H1 (cell line): ENCODE data around the gene RAB7B. TPM values are rescaled to one million over a fixed set of nuclear protein-coding genes. Genes with fewer than 3 reads are reported as not detected.

Experiments used
- CTCF ChIA-PET: fragments of 300-600 bp; sonication (Branson Sonifier 250); formaldehyde crosslinking; loops from one replicate; lab custom pipeline; 2021; ENCODE audit not compliant: partially characterized antibody; lab: Charles Lee
- POLR2A ChIA-PET: fragments of 300-600 bp; sonication (Branson Sonifier 250); formaldehyde crosslinking; loops from one replicate; lab custom pipeline; 2021; ENCODE audit warnings: inconsistent platforms; ENCODE audit not compliant: partially characterized antibody; lab: Charles Lee
- DNase-seq, 2 experiments: peaks; one replicate each; pipeline versions ENCODE4 v3.0.0 to v3.0.0-alpha.2; 2010 to 2022; ENCODE audit warnings: low spot score in 2 of 2, low read depth in 1 of 2, mixed read lengths in 1 of 2
- FAIRE-seq: peaks from 2 replicates; lab custom pipeline; 2011; peaks lifted over from hg19 to GRCh38; lab: Jason Lieb, UNC
- H2AFZ ChIP-seq: 2 replicates; pipeline ENCODE4 v1.8.1; 2012; ENCODE audit warnings: low read length, inconsistent platforms
- H2AK5ac ChIP-seq: 2 replicates; pipeline ENCODE4 v1.6.1; 2013; ENCODE audit warnings: low read depth, low read length
- H2BK120ac ChIP-seq: replicated peaks from 2 replicates; pipeline ENCODE3; 2013; ENCODE audit warnings: low read depth, low read length, inconsistent platforms
- H2BK12ac ChIP-seq: 2 replicates; pipeline ENCODE4 v1.6.1; 2013; ENCODE audit warnings: low read depth, low read length
- H2BK15ac ChIP-seq: 2 replicates; pipeline ENCODE4 v1.6.1; 2013; ENCODE audit warnings: low read length
- H2BK20ac ChIP-seq: 2 replicates; pipeline ENCODE4 v1.6.1; 2013; ENCODE audit warnings: low read length
- H2BK5ac ChIP-seq: 2 replicates; pipeline ENCODE4 v1.6.1; 2013; ENCODE audit warnings: low read depth, low read length
- H3K14ac ChIP-seq: 2 replicates; pipeline ENCODE4 v1.6.1; 2013; ENCODE audit warnings: inconsistent platforms; ENCODE audit not compliant: insufficient read length
- H3K18ac ChIP-seq: 2 replicates; pipeline ENCODE4 v1.6.1; 2013; ENCODE audit warnings: low read length; ENCODE audit errors: extremely low read depth
- H3K23ac ChIP-seq: 2 replicates; pipeline ENCODE4 v1.6.1; 2013; ENCODE audit warnings: inconsistent platforms; ENCODE audit not compliant: insufficient read length
- H3K23me2 ChIP-seq: 2 replicates; pipeline ENCODE4 v1.6.1; 2013; ENCODE audit warnings: low read depth, low read length
- H3K27ac ChIP-seq: 2 replicates; pipeline ENCODE4 v1.6.1; 2011; ENCODE audit warnings: low read depth, low read length, inconsistent platforms
- H3K27me3 ChIP-seq, 4 experiments: replicated peaks in 1 of 4; 1 replicate in 1 of 4; 2 replicates in 3 of 4; pipeline versions ENCODE4 v1.6.1 to v1.8.1; 2011 to 2013; ENCODE audit warnings: low read length in 3 of 4, mild to moderate bottlenecking in 3 of 4, inconsistent platforms in 2 of 4, mixed read lengths in 2 of 4, moderate library complexity in 1 of 4; ENCODE audit not compliant: control insufficient read depth in 3 of 4, insufficient read depth in 3 of 4; ENCODE audit errors: extremely low read depth in 1 of 4
- H3K36me3 ChIP-seq, 4 experiments: 2 replicates each; pipeline versions ENCODE4 v1.6.1 to v1.8.1; 2011 to 2013; ENCODE audit warnings: mild to moderate bottlenecking in 4 of 4, low read length in 3 of 4, moderate library complexity in 2 of 4, control low read depth in 1 of 4, inconsistent platforms in 1 of 4; ENCODE audit not compliant: insufficient read depth in 4 of 4, control insufficient read depth in 2 of 4
- H3K4ac ChIP-seq: replicated peaks from 2 replicates; pipeline ENCODE3; 2013; ENCODE audit warnings: low read length, low read depth, mixed read lengths, inconsistent platforms; ENCODE audit not compliant: insufficient read length
- H3K4me1 ChIP-seq, 4 experiments: replicated peaks in 1 of 4; 1 replicate in 1 of 4; 2 replicates in 3 of 4; pipeline versions ENCODE4 v1.6.1 to v1.8.1; 2011 to 2013; ENCODE audit warnings: low read length in 3 of 4, inconsistent platforms in 2 of 4, mixed read lengths in 1 of 4; ENCODE audit not compliant: insufficient read depth in 4 of 4, control insufficient read depth in 3 of 4
- H3K4me2 ChIP-seq, 2 experiments: 2 replicates each; pipeline versions ENCODE4 v1.6.1 to v1.8.1; 2011 to 2013; ENCODE audit warnings: low read depth in 2 of 2, low read length in 2 of 2, control low read depth in 1 of 2, inconsistent platforms in 1 of 2, mild to moderate bottlenecking in 1 of 2; ENCODE audit not compliant: insufficient read depth in 1 of 2
- H3K4me3 ChIP-seq, 4 experiments: fragments of 200-600, 300-600 bp in 1 of 4; sonication (generic), shearing (Covaris generic), sonication (Bioruptor Twin) in 1 of 4; 2 replicates each; pipeline versions ENCODE4 v1.5.1 to v1.8.1; 2011 to 2016; ENCODE audit warnings: low read length in 4 of 4, low read depth in 3 of 4, control low read depth in 2 of 4, inconsistent platforms in 2 of 4, mild to moderate bottlenecking in 2 of 4, mixed read lengths in 1 of 4, moderate library complexity in 1 of 4; ENCODE audit not compliant: insufficient read depth in 2 of 4; ENCODE audit errors: extremely low read depth in 1 of 4
- H3K56ac ChIP-seq: replicated peaks from 2 replicates; pipeline ENCODE3; 2013; ENCODE audit warnings: low read depth, mild to moderate bottlenecking, mixed read lengths, low read length, inconsistent platforms; ENCODE audit not compliant: insufficient read length
- H3K79me1 ChIP-seq: 2 replicates; pipeline ENCODE4 v1.6.1; 2013; ENCODE audit warnings: low read depth, low read length, control low read depth
- H3K79me2 ChIP-seq, 2 experiments: 2 replicates each; pipeline versions ENCODE4 v1.6.1 to v1.8.1; 2012 to 2013; ENCODE audit warnings: low read length in 2 of 2, mild to moderate bottlenecking in 2 of 2, inconsistent platforms in 1 of 2; ENCODE audit not compliant: insufficient read depth in 2 of 2, control insufficient read depth in 1 of 2
- H3K9ac ChIP-seq, 4 experiments: replicated peaks in 1 of 4; 1 replicate in 1 of 4; 2 replicates in 3 of 4; pipeline versions ENCODE4 v1.6.1 to v1.8.1; 2011 to 2013; ENCODE audit warnings: low read depth in 3 of 4, low read length in 3 of 4, control low read depth in 2 of 4, mild to moderate bottlenecking in 2 of 4, moderate library complexity in 2 of 4, inconsistent platforms in 1 of 4; ENCODE audit errors: extremely low read depth in 1 of 4
- H3K9me3 ChIP-seq, 2 experiments: 2 replicates each; pipeline versions ENCODE4 v1.6.1 to v1.8.1; 2012 to 2013; ENCODE audit warnings: mild to moderate bottlenecking in 2 of 2, moderate library complexity in 2 of 2, control low read depth in 1 of 2, inconsistent platforms in 1 of 2, low read depth in 1 of 2, low read length in 1 of 2, mixed read lengths in 1 of 2; ENCODE audit not compliant: insufficient read depth in 2 of 2
- H4K20me1 ChIP-seq, 2 experiments: replicated peaks in 1 of 2; 2 replicates each; pipeline versions ENCODE3 to v1.8.1; 2011 to 2013; ENCODE audit warnings: inconsistent platforms in 2 of 2, low read length in 2 of 2, mild to moderate bottlenecking in 1 of 2; ENCODE audit not compliant: insufficient read depth in 2 of 2, control insufficient read depth in 1 of 2
- H4K5ac ChIP-seq: 2 replicates; pipeline ENCODE4 v1.6.1; 2013; ENCODE audit warnings: low read length, low read depth, mixed read lengths, inconsistent platforms; ENCODE audit not compliant: insufficient read length
- H4K8ac ChIP-seq: 2 replicates; pipeline ENCODE4 v1.8.0; 2013; ENCODE audit warnings: mild to moderate bottlenecking, moderate library complexity, low read length, inconsistent platforms; ENCODE audit not compliant: insufficient read depth; ENCODE audit errors: extremely low read depth
- H4K91ac ChIP-seq: replicated peaks from 2 replicates; pipeline ENCODE3; 2013; ENCODE audit warnings: low read length, mixed read lengths, inconsistent platforms; ENCODE audit not compliant: insufficient read length
- CBX8 ChIP-seq: fragments of 300-800, 300-1000 bp; sonication (generic); IDR thresholded peaks from 2 replicates; pipeline ENCODE4 v1.7.1; 2016; ENCODE audit warnings: low read depth, low read length, borderline replicate concordance
- EZH2 ChIP-seq: fragments of 200-600 bp; sonication (generic); IDR thresholded peaks from 2 replicates; pipeline ENCODE4 v1.7.1; 2012; ENCODE audit warnings: low read depth, mild to moderate bottlenecking, moderate library complexity, low read length, inconsistent platforms; ENCODE audit not compliant: severe bottlenecking
- GTF2F1 ChIP-seq: IDR thresholded peaks from 2 replicates; pipeline ENCODE4 v1.6.1; 2012; ENCODE audit warnings: low read depth, low read length, improper control_type of control experiment, borderline replicate concordance
- JUN ChIP-seq: IDR thresholded peaks from 2 replicates; pipeline ENCODE4 v1.6.1; 2011; ENCODE audit warnings: low read depth, mild to moderate bottlenecking, improper control_type of control experiment, low read length
- JUND ChIP-seq: IDR thresholded peaks from 2 replicates; pipeline ENCODE4 v1.6.1; 2011; ENCODE audit warnings: mild to moderate bottlenecking, improper control_type of control experiment, low read length
- TAF1 ChIP-seq: IDR thresholded peaks from 2 replicates; pipeline ENCODE4 v1.6.1; 2011; ENCODE audit warnings: mild to moderate bottlenecking, low read depth, low read length
- WGBS, 2 experiments: shearing (Covaris generic) in 1 of 2; methylation state at CpG; one replicate each; pipeline versions ENCODE4 v1.1.6 to v1.1.7; 2013 to 2015; ENCODE audit warnings: low lambda C conversion rate in 2 of 2, mixed read lengths in 2 of 2, inconsistent platforms in 1 of 2, low coverage in 1 of 2, missing lambda C conversion rate in 1 of 2; ENCODE audit not compliant: insufficient replicate concordance in 2 of 2, insufficient coverage in 1 of 2, insufficient read length in 1 of 2; ENCODE audit errors: extremely low coverage in 1 of 2, missing lambda C conversion rate in 1 of 2; 5-methylcytosine and 5-hydroxymethylcytosine counted together
- long read RNA-seq, 2 experiments: library from RNA in 1 of 2; library from capped mRNA in 1 of 2; stranded (forward); transcript quantifications; one replicate each; pipeline ENCODE4 v2.0.0, GENCODE V29; 2021; ENCODE audit warnings: inconsistent platforms in 1 of 2
- polyA minus RNA-seq, 3 experiments: library from RNA; depleted of rRNA, polyadenylated mRNA; stranded (reverse); fragments of >200 nt; gene quantifications; 1 replicate in 2 of 3; 2 replicates in 1 of 3; pipeline ENCODE4 v1.2.3, GENCODE V29; 2011
- polyA plus RNA-seq, 7 experiments: library from polyadenylated mRNA; depleted of rRNA in 3 of 7; stranded (reverse) in 5 of 7; unstranded in 2 of 7; fragments of >200 nt in 5 of 7; fragments of 200-250 nt in 2 of 7; gene quantifications; 1 replicate in 5 of 7; 2 replicates in 1 of 7; 4 replicates in 1 of 7; pipeline versions ENCODE4 v1.2.1 to v1.2.3, GENCODE V29; 2011 to 2013; ENCODE audit warnings: missing spikeins in 2 of 7, mixed read lengths in 2 of 7
- total RNA-seq: library from RNA; stranded (reverse); fragmentation: NEBNext Ultra II Directional; extraction: Animal tissue kit (Norgen Biotek cat#: 25700); gene quantifications from 2 replicates; pipeline ENCODE4 v1.2.1, GENCODE V29; 2021
- TF ChIP-seq, protein P1 (sequence below): IDR thresholded peaks from 2 replicates; pipeline ENCODE4 v1.6.1; 2012; ENCODE audit warnings: inconsistent platforms

RAB7B gene, protein sequence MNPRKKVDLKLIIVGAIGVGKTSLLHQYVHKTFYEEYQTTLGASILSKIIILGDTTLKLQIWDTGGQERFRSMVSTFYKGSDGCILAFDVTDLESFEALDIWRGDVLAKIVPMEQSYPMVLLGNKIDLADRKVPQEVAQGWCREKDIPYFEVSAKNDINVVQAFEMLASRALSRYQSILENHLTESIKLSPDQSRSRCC
- not detected in 2 replicates for total RNA-seq
- polyA plus RNA-seq (2011; rRNA removed), result 0.05 and 0.06 TPM in 2 replicates
- 0.04 TPM for polyA plus RNA-seq (2011; cell fraction: cytosol; rRNA removed)
- polyA plus RNA-seq (2011; cell fraction: nucleus; rRNA removed), result 0.06 TPM
- not detected in 4 replicates for polyA plus RNA-seq (2012, experiment 1 of 2)
- polyA plus RNA-seq (2012, experiment 2 of 2), result 0.07 TPM
- not detected for polyA plus RNA-seq (2013, experiment 1 of 2)
- not detected for polyA plus RNA-seq (2013, experiment 2 of 2)
- 0.17 TPM in 1 of 2 replicates, not detected in the other for polyA minus RNA-seq (2011; rRNA and poly(A)+ RNA removed)
- polyA minus RNA-seq (2011; cell fraction: cytosol; rRNA and poly(A)+ RNA removed), result not detected
- polyA minus RNA-seq (2011; cell fraction: nucleus; rRNA and poly(A)+ RNA removed), result not detected
- long read RNA-seq, experiment 1, result 0 reads
- long read RNA-seq, experiment 2, result 0 reads

DNA sequence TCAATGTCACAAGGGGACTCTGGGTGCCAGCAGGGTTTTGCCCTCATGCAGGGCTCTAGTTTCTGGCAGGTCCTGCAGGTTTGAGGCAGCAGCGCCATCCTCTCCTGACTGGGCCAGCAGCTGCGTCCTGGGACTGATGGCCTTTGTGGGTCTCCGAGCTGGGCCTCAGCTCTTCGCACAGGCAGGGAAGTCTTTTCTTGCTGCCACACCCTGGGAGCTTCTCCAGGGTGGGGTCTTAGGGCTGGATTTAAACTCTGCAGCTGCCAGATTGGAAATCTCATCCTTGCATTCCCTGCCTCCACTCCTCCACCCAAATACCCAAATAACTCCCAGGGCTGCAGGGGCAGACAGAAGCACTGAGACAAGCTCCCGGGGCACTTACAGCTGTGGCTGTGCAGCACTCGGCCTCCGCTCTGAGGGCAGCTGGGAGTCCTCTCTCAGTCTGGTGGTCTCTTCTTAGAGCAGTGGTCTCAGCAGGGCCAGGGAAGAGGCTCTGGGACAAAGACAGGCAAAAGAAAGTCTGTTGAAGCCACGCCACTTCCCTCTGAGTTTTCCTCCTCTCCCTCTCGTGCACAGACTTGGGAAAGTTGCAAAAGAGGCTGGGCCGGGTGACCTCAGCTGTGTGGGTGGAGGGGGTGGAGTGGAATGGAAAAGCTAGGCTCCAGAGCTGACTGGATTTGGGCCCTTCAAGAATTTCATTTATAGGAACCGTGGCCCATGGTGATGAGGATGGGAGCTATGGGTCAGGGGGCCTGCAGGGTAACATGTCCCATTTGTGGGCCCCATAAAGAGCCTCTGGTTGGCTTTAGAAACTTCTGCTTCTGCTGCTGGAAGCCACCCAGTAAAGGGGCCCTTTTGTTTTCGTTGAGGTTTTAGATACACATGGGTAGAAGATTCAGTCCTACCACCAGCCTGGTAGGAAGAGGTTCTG, at the start of gene RAB7B:
Gene RAB7B, minus strand, starts transcription at position 525 of the 931 bp plus-strand sequence. CDS start 9,260 bp downstream, outside the sequence.
- Histone ChIP-seq H3K4me2 (no peak within 1 kb of the TSS), H3K4me1 (peaks cover 0 to 3% (median 0%) of the 10 kb centered on the region in 4 experiments; a peak in 2 of 7 replicates), H3K27me3 (peaks cover 0 to 15% (median 6%) of the 10 kb centered on the region in 4 experiments; a peak in 5 of 7 replicates), H3K56ac (peak within 1 kb of the TSS; percentile 99), H3K14ac (no peak within 1 kb of the TSS), H3K9ac (no peak within 1 kb of the TSS; a peak in 1 of 7 replicates), H2BK15ac (peak within 1 kb of the TSS; percentile 53; the same call in 1 of the 2 replicates), H2BK5ac (0 out of 2 replicates have a peak within 1 kb of the TSS, but pooled peaks have one; percentile 46), H2BK120ac (no peak within 1 kb of the TSS), H3K23me2 (peaks cover 12% of the 10 kb centered on the region), H3K9me3 (no peaks in the 10 kb centered on the region), H3K79me1 (no peaks in the 10 kb centered on the region), H4K91ac (peak within 1 kb of the TSS; percentile 78), H3K4ac (peak within 1 kb of the TSS; percentile 64), H4K5ac (no peak within 1 kb of the TSS), H3K27ac (no peak within 1 kb of the TSS), H3K4me3 (no peak within 1 kb of the TSS), H3K23ac (peak within 1 kb of the TSS; percentile 73), H2AK5ac (peak within 1 kb of the TSS; percentile 68), H2BK12ac (peak within 1 kb of the TSS; percentile 56; the same call in 1 of the 2 replicates), H2BK20ac (0 out of 2 replicates have a peak within 1 kb of the TSS, but pooled peaks have one; percentile 16), H4K8ac (peak within 1 kb of the TSS; percentile 78), H3K79me2 (no peaks in the 10 kb centered on the region; a peak in 1 of 4 replicates), H3K36me3 (no peaks in the 10 kb centered on the region), H3K18ac (no peak within 1 kb of the TSS), H4K20me1 (peaks cover 0 to 11% of the 10 kb centered on the region in 2 experiments), H2AFZ (no peak within 1 kb of the TSS)
- WGBS, 2 experiments, result 91% methylated on average over 12 of the region's 12 CpGs; no CpG with 5 or more reads in 1 of the 2 experiments
- FAIRE-seq, result no peak
- peak in 1 of 2 experiments; percentile 41 for DNase-seq
- ChIA-PET CTCF (interaction anchor here (1.1 to 1.7 kb wide), 6 partner anchors 12 to 103 kb away, joined by 3 to 7 read pairs (median 5); no protein-coding TSS in a partner anchor), POLR2A (no interaction called here)
- TF ChIP-seq TAF1 (no peak), JUN (no peak), CBX8 (no peak), JUND (no peak), GTF2F1 (no peak), EZH2 (no peak)
- TF ChIP-seq, protein P1, sequence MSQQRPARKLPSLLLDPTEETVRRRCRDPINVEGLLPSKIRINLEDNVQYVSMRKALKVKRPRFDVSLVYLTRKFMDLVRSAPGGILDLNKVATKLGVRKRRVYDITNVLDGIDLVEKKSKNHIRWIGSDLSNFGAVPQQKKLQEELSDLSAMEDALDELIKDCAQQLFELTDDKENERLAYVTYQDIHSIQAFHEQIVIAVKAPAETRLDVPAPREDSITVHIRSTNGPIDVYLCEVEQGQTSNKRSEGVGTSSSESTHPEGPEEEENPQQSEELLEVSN, result no peak
